ENCODE data around the gene GIMAP7. TPM values are rescaled to one million over a fixed set of nuclear protein-coding genes. Genes with fewer than 3 reads are reported as not detected.

The GIMAP7 gene
- not detected for total RNA-seq
- polyA plus RNA-seq (2013, experiment 1 of 2): not detected
- polyA plus RNA-seq (2013, experiment 2 of 2): not detected
- long read RNA-seq, experiment 1: 0 reads
- long read RNA-seq, experiment 2: 0 reads
- long read RNA-seq, experiment 3: 0 reads
- long read RNA-seq, experiment 4: 0 reads

DNA sequence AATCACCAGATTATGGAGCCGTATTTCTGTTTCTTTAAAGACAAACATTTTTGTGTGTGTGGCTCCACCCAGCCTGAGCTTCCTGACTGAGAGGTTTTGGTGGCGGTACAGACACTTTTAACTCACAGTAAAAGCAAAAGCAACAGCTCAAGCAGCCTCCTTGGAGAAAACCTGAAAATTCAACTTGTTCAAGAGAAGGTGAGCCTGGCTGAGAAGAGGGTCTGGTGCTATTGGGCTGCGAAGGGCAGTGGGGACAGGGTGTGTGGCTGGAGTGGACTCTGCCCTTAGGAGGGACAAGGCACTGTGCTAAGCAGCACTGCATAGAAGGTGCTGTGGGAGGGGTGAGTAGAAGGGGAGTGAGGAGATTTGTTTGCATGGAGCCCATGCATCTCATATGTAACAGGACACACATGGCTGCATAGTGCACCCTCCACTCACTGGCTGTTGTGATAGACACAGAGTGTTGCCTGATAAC, at the start of gene GIMAP7:
TSS of gene GIMAP7 (plus strand) at position 125 of the 475 bp plus-strand sequence. CDS start 5,103 bp downstream, outside the sequence.
- no peaks in the 10 kb centered on the region for H3K4me1 ChIP-seq (ENCODE audit: control insufficient read depth, insufficient read depth, low read length)
- H3K27ac ChIP-seq (ENCODE audit: low read depth, low read length): no peak within 1 kb of the TSS
- no peaks in the 10 kb centered on the region for H3K36me3 Mint-ChIP-seq (ENCODE audit: low read depth)
- no peak within 1 kb of the TSS for H3K9ac ChIP-seq (ENCODE audit: extremely low read depth, low read length, poor library complexity, severe bottlenecking)
- H3K9me3 Mint-ChIP-seq: peaks cover 2% of the 10 kb centered on the region
- no peak for DNase-seq
- no peaks in the 10 kb centered on the region for H3K4me1 Mint-ChIP-seq
- H3K4me3 ChIP-seq (ENCODE audit: low read length): no peak within 1 kb of the TSS
- H3K9me3 ChIP-seq (ENCODE audit: control insufficient read depth, low read length): peaks cover 11% of the 10 kb centered on the region
- H3K36me3 ChIP-seq (ENCODE audit: control insufficient read depth, insufficient read depth, low read length): no peaks in the 10 kb centered on the region
- TF ChIP-seq, protein P1, sequence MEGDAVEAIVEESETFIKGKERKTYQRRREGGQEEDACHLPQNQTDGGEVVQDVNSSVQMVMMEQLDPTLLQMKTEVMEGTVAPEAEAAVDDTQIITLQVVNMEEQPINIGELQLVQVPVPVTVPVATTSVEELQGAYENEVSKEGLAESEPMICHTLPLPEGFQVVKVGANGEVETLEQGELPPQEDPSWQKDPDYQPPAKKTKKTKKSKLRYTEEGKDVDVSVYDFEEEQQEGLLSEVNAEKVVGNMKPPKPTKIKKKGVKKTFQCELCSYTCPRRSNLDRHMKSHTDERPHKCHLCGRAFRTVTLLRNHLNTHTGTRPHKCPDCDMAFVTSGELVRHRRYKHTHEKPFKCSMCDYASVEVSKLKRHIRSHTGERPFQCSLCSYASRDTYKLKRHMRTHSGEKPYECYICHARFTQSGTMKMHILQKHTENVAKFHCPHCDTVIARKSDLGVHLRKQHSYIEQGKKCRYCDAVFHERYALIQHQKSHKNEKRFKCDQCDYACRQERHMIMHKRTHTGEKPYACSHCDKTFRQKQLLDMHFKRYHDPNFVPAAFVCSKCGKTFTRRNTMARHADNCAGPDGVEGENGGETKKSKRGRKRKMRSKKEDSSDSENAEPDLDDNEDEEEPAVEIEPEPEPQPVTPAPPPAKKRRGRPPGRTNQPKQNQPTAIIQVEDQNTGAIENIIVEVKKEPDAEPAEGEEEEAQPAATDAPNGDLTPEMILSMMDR (conservative IDR thresholded peaks at IDR 0.05): no peak
- H3K4me3 Mint-ChIP-seq: no peak within 1 kb of the TSS
- 89 to 100% methylated on average over 1 to 3 of the region's 3 CpGs for WGBS, 2 experiments (ENCODE audit: insufficient coverage in 1 of 2, insufficient read length in 1 of 2)
- H3K27me3 ChIP-seq (ENCODE audit: control insufficient read depth, insufficient read depth, low read length, poor library complexity, severe bottlenecking): no peaks in the 10 kb centered on the region
- no peak within 1 kb of the TSS for H3K27ac Mint-ChIP-seq
- peaks cover 7% of the 10 kb centered on the region for H3K27me3 Mint-ChIP-seq (ENCODE audit: insufficient read depth)

DNA sequence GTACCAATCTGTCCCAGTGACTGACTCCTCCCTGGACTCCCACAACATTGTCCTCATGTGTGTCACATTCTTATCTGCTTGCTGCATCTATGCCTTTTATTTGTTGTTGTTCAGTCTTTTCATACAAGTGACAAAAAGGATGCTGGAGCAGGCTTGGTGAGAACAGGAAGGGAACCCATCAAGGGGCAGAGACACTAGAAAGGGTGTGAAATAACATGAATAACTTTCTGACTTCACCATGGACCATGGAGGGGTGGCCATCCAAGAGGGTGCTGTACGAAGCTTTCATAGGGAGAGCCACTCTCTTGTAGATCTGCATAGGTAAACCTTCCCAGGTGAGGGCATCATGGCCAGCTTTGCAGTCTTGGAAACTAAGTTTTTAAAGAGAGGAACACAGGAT, 49.7 kb upstream of the GIMAP7 start:
- Mint-ChIP-seq H3K4me1 (no peaks in the 10 kb centered on the region), H3K27ac (no peak overlapping the region), H3K36me3 (ENCODE audit: low read depth) (no peaks in the 10 kb centered on the region), H3K4me3 (no peak overlapping the region), H3K9me3 (peaks cover 10% of the 10 kb centered on the region), H3K27me3 (ENCODE audit: insufficient read depth) (peaks cover 38% of the 10 kb centered on the region)
- no peak for DNase-seq
- Histone ChIP-seq H3K9me3 (ENCODE audit: control insufficient read depth, low read length) (no peaks in the 10 kb centered on the region), H3K4me3 (ENCODE audit: low read length) (no peak overlapping the region), H3K27me3 (ENCODE audit: control insufficient read depth, insufficient read depth, low read length, poor library complexity, severe bottlenecking) (no peaks in the 10 kb centered on the region), H3K27ac (ENCODE audit: low read depth, low read length) (no peak overlapping the region), H3K36me3 (ENCODE audit: control insufficient read depth, insufficient read depth, low read length) (no peaks in the 10 kb centered on the region), H3K4me1 (ENCODE audit: control insufficient read depth, insufficient read depth, low read length) (no peaks in the 10 kb centered on the region), H3K9ac (ENCODE audit: extremely low read depth, low read length, poor library complexity, severe bottlenecking) (no peak overlapping the region)
- TF ChIP-seq, protein P1 (conservative IDR thresholded peaks at IDR 0.05): no peak
- 88 to 100% methylated on average over 1 of the region's 1 CpG for WGBS, 2 experiments (ENCODE audit: insufficient coverage in 1 of 2, insufficient read length in 1 of 2)

DNA sequence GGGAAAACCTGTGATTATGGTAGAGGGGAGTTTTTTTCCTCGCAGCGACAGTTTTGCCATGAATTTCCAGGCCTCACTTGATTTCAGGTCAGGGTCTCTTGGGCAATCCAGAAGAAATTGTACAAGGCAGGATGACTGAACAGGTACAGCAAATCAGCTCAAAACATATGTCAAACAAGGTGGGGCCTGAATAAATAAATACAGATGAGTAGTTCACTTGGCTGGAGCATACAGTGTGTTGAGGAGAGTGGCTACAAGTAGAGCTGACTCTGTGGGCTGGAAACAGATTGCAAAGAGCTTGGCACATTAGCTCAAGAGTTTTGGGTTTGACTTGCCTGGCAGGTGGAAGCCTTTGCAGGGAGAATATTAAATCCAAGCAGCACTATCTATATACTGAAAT, 49.3 kb upstream of the GIMAP7 start:
- Mint-ChIP-seq H3K36me3 (ENCODE audit: low read depth) (no peaks in the 10 kb centered on the region), H3K4me3 (no peak overlapping the region), H3K9me3 (peaks cover 10% of the 10 kb centered on the region), H3K27me3 (ENCODE audit: insufficient read depth) (peaks cover 38% of the 10 kb centered on the region), H3K4me1 (no peaks in the 10 kb centered on the region), H3K27ac (no peak overlapping the region)
- TF ChIP-seq, protein P1 (conservative IDR thresholded peaks at IDR 0.05): no peak
- Histone ChIP-seq H3K36me3 (ENCODE audit: control insufficient read depth, insufficient read depth, low read length) (no peaks in the 10 kb centered on the region), H3K9me3 (ENCODE audit: control insufficient read depth, low read length) (no peaks in the 10 kb centered on the region), H3K4me1 (ENCODE audit: control insufficient read depth, insufficient read depth, low read length) (no peaks in the 10 kb centered on the region), H3K27ac (ENCODE audit: low read depth, low read length) (no peak overlapping the region), H3K9ac (ENCODE audit: extremely low read depth, low read length, poor library complexity, severe bottlenecking) (no peak overlapping the region), H3K27me3 (ENCODE audit: control insufficient read depth, insufficient read depth, low read length, poor library complexity, severe bottlenecking) (no peaks in the 10 kb centered on the region), H3K4me3 (ENCODE audit: low read length) (no peak overlapping the region)
- WGBS, 2 experiments (ENCODE audit: insufficient coverage in 1 of 2, insufficient read length in 1 of 2): 94% methylated on average over 2 of the region's 2 CpGs
- DNase-seq: no peak
